Renal cortical epithelial cell (primary cell): ENCODE data around the gene GPR162. TPM values are rescaled to one million over a fixed set of nuclear protein-coding genes. Genes with fewer than 3 reads are reported as not detected.

Source experiments
- DNase-seq: peaks from one replicate; pipeline ENCODE4 v3.0.0-alpha.2; 2011; ENCODE audit warnings: low read depth
- total RNA-seq: library from RNA; depleted of rRNA; stranded (reverse); fragments of >200 nt; gene quantifications from 2 replicates; pipeline ENCODE4 v1.2.3, GENCODE V29; 2014

Gene GPR162
- total RNA-seq: 3.8 TPM in 1 of 2 replicates, not detected in the other

GRCh38 chr12:6821591-6822425, at the start of gene GPR162:
GPR162 (plus strand) TSS chr12:6821821; CDS start chr12:6823899, 2,078 bp downstream.
- no peak for DNase-seq

GRCh38 chr12:6772331-6772695, 49.3 kb upstream of the GPR162 start, which contains the start of gene LAG3:
LAG3 (plus strand) TSS chr12:6772520; CDS start chr12:6772853, 333 bp downstream.
- DNase-seq: no peak

- DNase-seq: no peak
These were observed 48.7 kb upstream of the GPR162 start for GRCh38 chr12:6772726-6773589.

- no peak for DNase-seq
These were observed 47.9 kb upstream of the GPR162 start for GRCh38 chr12:6773590-6774351.

- DNase-seq: no peak
These were observed 47.0 kb upstream of the GPR162 start for GRCh38 chr12:6774499-6775062.

- DNase-seq: no peak
These were observed 46.1 kb upstream of the GPR162 start for GRCh38 chr12:6775185-6776174.

- no peak for DNase-seq
These were observed 44.2 kb upstream of the GPR162 start for GRCh38 chr12:6777386-6777785.

- no peak for DNase-seq
These were observed 43.4 kb upstream of the GPR162 start for GRCh38 chr12:6778217-6778573.

GRCh38 chr12:6778574-6779550, 42.8 kb upstream of the GPR162 start:
- peak; percentile 80 for DNase-seq

- no peak for DNase-seq
These were observed 41.8 kb upstream of the GPR162 start for GRCh38 chr12:6779708-6780432.

- no peak for DNase-seq
These were observed 41.0 kb upstream of the GPR162 start for GRCh38 chr12:6780573-6780972.

- no peak for DNase-seq
These were observed 39.5 kb upstream of the GPR162 start for GRCh38 chr12:6782119-6782518.

- DNase-seq: no peak
These were observed 38.6 kb upstream of the GPR162 start for GRCh38 chr12:6782850-6783566.

- DNase-seq: no peak
These were observed 37.8 kb upstream of the GPR162 start for GRCh38 chr12:6783828-6784227.

GRCh38 chr12:6784296-6784695, 37.3 kb upstream of the GPR162 start:
- no peak for DNase-seq

GRCh38 chr12:6784761-6785160, 36.9 kb upstream of the GPR162 start:
- no peak for DNase-seq

GRCh38 chr12:6786416-6787094, 35.1 kb upstream of the GPR162 start:
- DNase-seq: no peak
